GM12865 (cell line): ENCODE data around the gene CRB2.
A peak's percentile ranks its signal among the peaks of the same experiment; 100 is the strongest.

ENCODE experiments used
- DNase-seq: peaks from one replicate; pipeline ENCODE4 v3.0.0; 2010; ENCODE audit warnings: low read depth
- H3K4me3 ChIP-seq: 2 replicates; pipeline ENCODE4 v1.5.1; 2011; ENCODE audit warnings: mild to moderate bottlenecking, low read depth, low read length, control low read depth
- TF ChIP-seq, protein P1 (sequence below): IDR thresholded peaks from 2 replicates; pipeline ENCODE4 v1.5.1; 2011; ENCODE audit warnings: low read length, control low read depth, low read depth, inconsistent platforms; ENCODE audit not compliant: insufficient read depth; ENCODE audit errors: missing control alignments

Gene CRB2

DNA sequence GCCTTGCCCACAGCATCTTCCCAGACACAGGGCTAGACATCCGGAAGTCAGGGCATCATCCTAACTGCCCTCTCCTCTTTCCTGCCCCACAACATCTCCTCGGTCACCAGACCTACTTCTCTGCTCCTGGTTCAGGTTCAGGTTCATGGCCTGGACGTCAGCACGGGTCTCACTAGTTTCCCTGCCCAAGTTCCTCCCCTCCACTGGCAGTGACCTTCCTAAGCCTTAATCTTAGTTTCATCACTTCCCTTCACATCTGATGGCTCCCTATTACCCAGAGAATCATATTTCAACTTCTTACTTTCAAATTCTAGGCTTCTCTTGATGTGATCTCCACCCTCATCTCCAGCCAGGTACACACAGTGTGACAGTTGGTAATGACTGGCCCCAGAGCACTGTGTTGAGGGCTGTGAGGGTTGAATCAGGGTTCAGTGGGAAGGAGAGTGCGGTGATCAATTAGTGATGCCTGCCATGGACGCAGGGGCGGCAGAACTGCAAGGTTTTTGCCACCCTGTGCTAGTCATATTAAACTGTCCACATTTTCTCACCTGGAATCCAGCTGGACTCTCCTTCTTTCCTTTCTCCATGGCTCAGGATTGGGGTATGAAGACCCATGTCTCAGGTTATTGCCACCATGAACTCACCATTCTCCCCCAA, 34.3 kb upstream of the CRB2 start:
- H3K4me3 ChIP-seq, result peak overlapping the region; percentile 17; the same call in 1 of the 2 replicates
- TF ChIP-seq, protein P1, sequence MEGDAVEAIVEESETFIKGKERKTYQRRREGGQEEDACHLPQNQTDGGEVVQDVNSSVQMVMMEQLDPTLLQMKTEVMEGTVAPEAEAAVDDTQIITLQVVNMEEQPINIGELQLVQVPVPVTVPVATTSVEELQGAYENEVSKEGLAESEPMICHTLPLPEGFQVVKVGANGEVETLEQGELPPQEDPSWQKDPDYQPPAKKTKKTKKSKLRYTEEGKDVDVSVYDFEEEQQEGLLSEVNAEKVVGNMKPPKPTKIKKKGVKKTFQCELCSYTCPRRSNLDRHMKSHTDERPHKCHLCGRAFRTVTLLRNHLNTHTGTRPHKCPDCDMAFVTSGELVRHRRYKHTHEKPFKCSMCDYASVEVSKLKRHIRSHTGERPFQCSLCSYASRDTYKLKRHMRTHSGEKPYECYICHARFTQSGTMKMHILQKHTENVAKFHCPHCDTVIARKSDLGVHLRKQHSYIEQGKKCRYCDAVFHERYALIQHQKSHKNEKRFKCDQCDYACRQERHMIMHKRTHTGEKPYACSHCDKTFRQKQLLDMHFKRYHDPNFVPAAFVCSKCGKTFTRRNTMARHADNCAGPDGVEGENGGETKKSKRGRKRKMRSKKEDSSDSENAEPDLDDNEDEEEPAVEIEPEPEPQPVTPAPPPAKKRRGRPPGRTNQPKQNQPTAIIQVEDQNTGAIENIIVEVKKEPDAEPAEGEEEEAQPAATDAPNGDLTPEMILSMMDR, result no peak
- DNase-seq, result no peak

GRCh38 chr9:123322273-123323195, 33.5 kb upstream of the CRB2 start:
- DNase-seq, result peak; percentile 79
- TF ChIP-seq, protein P1, result no peak
- H3K4me3 ChIP-seq, result peak overlapping the region; percentile 17

DNA sequence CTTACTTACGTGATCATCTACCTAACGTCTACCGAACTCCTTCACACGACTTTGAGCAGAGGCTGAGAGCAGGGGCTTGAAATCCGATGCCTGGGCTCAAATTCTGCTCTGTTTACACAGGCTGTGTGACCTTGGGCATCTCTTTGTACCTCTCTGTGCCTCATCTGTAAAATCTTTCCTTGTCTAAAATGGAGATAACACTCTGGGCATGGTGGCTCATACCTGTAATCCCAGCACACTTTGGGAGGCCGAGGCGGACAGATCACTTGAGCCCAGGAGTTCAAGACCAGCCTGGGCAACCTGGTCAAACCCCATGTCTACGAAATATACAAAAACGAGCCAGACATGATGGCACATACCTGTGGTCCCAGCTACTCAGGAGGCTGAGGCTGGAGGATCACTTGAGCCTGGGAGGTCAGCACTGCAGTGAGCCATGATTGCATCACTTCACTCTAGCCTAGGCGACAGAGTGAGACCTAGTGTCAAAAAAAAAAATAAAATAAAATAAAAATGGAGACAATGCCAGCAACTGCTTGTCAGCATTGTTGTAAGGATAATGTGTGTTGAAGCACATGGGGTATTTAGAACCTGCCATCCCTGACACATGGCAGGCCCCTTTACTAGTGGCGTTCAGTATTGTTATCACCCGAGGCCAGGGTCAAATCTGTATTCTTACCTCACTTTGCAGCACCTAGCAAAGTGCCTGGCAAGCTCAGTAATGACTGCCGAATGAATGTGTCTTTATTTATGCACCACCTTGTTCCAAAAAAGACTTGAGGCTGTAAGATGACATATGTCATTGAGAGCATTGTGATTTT, 32.6 kb upstream of the CRB2 start:
- DNase-seq, result no peak
- H3K4me3 ChIP-seq, result peak overlapping the region; percentile 17; the same call in 1 of the 2 replicates
- TF ChIP-seq, protein P1, result no peak

DNA sequence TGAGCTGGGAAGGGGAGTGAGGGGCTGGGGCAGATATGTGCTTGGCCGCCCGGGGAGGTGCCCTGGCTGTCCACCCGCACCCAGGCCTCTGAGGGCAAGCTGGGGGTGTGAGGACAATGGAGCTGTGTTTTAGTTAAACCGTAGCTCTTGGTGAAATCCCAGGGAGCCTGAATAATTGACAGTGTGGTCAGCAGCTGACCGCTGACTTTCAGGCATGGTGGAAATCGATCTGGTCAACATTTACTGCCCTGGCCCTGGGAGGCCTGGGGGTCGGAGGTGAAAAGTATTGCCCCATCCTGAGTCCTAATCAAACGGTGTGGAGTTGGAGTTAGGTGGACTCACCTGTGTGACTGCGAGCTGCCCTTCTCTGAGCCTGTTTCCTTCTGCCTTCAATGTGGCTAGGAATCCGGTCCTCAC, 31.2 kb upstream of the CRB2 start:
- DNase-seq, result no peak
- TF ChIP-seq, protein P1, result no peak
- no peak overlapping the region for H3K4me3 ChIP-seq

- TF ChIP-seq, protein P1, result no peak
- no peak overlapping the region for H3K4me3 ChIP-seq
- no peak for DNase-seq
These were observed 29.8 kb upstream of the CRB2 start for GRCh38 chr9:123326187-123326586.

GRCh38 chr9:123326662-123327093, 29.3 kb upstream of the CRB2 start:
- no peak overlapping the region for H3K4me3 ChIP-seq
- peak; percentile 77 for DNase-seq
- TF ChIP-seq, protein P1, result no peak
